ENCODE measurements around the gene SPON2.

The SPON2 gene

DNA sequence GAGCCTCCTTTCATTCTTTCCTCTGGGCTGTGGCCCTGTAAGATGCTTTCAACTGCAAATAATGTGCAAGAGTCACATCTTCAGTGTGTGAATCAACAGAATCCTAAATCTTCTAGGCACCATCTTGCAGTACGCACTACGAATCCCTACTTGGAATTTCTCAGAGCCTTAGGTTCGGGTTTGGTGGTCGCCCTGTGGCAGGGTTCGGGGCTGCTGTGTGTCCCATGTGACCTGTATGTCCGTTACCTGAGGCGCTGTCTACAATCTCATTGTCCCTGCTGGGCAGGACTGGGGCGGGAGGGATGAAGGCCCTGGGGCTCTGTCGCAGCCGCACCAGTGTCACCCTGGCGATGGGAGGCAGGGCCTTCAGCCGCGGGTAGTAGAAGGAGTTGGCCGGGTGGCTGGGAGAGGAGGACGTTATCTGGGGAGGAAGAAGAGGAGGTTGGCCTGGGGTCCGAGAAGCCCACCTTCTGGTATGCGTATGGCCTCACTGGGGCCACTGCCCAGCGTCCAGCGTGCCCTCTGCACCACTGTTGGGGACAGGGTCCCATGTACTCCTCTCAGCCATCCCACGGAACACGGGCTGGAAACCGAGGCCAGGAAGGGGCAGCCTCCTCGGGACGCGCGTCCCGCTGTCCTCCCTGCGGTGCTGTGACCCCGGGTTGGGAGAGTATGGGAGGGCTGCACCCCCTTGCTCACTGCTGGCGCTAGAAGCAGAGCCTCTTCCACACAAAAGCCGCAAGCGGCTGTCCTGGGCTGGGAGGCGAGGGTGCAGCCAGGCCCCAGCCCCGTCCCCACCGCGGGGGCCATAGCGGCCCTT is 2.0 kb downstream of the SPON2 start:
- no peak for DNase-seq

DNA sequence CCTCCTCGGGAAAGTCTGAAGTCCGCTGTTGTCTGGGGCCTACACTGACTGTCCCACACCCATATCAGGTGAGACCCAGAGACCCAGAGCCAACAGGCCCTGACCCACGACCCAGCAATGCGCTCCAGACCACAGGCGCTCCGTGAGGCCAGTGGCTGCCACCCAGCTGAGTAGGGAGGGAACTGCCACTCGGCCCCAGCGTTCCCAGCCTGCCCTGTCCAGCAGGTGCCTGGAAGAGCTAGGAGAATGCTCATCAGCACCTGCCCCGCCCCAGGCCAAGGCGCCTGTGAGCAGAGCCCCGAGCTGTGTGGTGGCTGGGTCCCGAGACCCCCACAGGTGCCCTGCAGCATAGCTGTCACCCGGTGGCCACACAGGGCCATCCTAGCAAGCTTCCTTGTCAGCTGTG is 2.7 kb downstream of the SPON2 start:
- no peak for DNase-seq

GRCh38 chr4:1169171-1169671 is 3.2 kb downstream of the SPON2 start:
- DNase-seq, result no peak

- no peak for DNase-seq
These were observed 3.9 kb downstream of the SPON2 start for GRCh38 chr4:1168191-1169101.

GRCh38 chr4:1167244-1167949 is 5.0 kb downstream of the SPON2 start:
- no peak for DNase-seq

DNA sequence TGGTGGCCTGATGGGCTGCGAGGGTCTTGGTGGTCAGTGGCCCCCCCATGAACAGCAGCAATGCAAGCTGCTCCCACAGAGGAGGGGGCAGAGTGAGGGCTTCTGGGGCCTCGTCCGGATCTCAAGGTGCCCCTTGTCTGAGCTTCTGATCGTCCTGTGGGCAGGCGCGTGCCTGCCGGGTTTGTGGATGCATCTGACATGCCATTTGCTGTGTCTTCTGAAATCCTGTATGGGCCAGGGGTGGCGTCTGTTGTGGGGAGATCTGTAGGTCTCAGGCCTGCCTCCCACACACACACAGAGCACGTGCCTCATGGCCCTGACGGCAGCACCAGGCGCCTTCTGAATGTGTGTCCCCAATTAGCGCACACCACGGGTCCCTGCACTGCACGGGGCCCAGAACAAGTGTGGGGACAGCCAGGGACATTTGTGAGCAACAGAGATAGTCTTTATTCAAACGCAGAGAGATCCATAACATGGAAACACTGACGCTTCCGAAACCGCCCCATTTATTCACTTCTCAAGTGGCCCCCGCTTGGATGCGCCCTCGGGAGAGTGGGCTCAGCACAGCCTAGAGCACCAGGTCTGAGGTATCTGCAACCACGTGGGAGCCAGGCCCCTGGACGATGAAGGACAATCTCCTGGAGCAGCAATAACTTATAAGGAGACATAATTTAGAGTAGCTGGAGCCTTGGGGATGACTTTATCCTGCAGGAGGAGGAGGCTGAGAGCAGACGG is 5.7 kb downstream of the SPON2 start:
- no peak for DNase-seq

DNA sequence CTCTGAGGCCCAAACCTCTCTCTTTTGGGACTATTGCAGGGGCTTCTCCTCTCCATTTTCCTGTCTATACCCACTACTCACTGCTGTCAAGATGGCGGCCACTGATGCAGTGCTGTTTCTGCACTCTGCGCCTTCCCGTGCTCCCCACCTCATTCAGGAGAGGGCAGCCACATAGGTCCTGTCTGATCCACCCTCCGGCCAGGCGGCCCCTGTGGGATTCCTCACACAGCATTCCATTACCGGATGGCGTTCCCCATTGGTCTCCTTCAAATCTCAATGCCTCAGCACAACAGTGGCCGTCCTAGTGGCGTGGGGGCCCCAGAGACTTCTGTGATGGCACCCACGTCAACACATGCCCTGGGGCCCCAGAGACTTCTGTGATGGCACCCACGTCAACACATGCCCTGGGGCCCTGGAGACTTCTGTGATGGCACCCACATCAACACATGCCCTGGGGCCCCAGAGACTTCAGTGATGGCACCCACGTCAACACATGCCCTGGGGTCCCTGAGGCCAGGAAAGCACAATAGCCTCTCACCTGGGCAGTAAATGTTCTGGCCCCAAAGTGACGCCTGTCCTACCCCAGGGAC is 7.3 kb downstream of the SPON2 start:
- no peak for DNase-seq

DNA sequence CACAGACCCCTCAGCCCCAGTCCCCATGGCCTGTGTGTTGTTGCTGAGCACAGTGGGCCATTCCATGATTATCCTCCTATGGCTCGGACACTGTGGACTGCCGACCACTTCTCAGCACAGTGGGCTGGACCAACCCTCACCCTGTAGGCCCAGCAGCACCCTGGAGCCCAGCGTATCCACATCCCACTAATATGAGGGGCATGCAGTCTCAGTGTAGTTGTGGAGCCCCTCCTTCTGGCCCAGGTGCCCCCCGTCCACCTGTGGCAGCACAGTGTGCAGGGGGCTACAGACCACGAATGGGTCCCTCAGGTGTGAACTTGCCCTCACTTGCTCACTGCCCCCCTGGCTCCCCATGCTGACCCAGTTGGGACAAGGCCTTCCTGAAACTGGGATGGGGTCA is 7.9 kb downstream of the SPON2 start:
- DNase-seq, result no peak

DNA sequence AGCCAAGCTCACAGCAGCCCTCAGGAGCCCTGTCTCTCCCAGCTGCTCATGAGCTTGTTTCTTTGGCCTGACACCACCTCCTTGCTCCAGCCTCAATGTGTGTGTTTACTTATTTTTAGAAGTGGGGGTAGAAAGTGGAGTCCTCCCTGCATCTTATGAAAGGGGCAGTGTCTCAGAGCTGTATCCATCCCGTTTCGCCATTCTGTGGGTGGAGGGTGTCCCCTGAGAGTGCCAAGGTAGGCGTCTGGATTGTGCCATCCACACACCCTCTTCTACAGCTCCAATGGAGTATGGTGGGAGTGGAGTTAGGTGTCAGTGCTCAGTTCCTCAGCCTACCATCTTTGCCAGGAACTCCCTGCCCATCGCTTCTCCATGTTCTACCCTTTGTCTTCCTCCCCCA is 8.3 kb downstream of the SPON2 start:
- no peak for DNase-seq

DNA sequence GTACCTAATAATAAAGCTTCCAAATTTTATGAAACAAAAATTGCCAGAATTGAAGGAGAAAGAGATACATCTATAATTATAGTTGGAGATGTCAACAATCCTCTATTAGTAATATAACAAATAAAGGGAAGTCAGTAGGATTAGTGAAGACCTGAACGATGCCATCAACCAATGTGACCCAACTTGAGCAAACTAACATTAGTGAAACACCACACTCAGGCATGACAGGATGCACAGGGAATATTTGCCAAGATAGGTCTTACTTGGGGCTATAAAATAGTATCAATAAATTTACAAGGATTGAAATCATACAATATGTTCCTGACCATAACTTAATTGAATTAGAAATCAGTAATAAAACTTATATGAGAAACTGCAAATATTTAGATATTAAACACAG is 12.0 kb downstream of the SPON2 start:
- no peak for DNase-seq

DNA sequence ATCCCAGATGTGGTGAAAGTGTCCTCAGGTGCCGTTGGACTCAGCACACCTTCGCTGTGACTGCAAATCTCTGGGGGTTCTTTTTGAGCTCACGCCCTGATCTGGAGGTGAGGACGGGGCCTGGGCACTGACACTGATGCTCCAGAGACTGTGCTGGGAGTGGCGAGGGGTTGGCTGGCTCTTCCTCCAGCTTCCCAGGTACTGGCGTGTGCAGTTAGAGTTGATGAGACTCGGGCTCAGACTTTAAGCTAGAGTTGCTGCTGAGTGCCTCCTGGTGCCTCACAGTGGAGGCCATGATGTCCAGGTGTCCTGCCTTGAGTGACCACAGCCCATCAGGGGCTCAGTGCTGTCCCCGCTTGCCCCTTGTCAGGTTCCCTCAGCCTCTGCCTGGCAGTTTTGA is 16.3 kb downstream of the SPON2 start:
- DNase-seq, result no peak

DNA sequence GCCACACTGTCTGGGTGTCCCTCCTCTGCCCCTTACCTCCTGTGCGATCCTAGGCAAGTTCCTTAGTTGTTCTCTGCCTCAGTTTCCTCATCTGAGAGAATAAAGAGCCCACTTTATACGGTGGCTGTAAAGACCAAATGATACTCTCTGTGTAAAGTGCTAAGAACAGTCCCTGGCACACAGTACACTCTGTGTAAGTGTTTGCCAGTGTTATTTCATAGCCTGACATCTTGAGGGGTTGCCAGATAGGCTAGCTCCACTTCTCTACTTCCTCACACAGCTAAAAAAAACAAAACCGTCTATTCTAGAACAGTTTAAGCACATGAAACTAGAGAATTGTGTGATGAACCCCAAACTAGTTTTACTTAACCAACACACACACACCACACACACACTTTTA is 17.1 kb downstream of the SPON2 start:
- DNase-seq, result no peak

- no peak for DNase-seq
These were observed 17.7 kb downstream of the SPON2 start for GRCh38 chr4:1154523-1155182.

- no peak for DNase-seq
These were observed 18.3 kb downstream of the SPON2 start for GRCh38 chr4:1154126-1154522.

- DNase-seq, result no peak
These were observed 18.8 kb downstream of the SPON2 start for GRCh38 chr4:1153567-1154090.

GRCh38 chr4:1152290-1152689 is 20.1 kb downstream of the SPON2 start:
- DNase-seq, result no peak

GRCh38 chr4:1151541-1151940 is 20.8 kb downstream of the SPON2 start:
- DNase-seq, result no peak

- DNase-seq, result no peak
These were observed 21.5 kb downstream of the SPON2 start for GRCh38 chr4:1150875-1151274.

- no peak for DNase-seq
These were observed 32.5 kb downstream of the SPON2 start for GRCh38 chr4:1139860-1140259.

DNA sequence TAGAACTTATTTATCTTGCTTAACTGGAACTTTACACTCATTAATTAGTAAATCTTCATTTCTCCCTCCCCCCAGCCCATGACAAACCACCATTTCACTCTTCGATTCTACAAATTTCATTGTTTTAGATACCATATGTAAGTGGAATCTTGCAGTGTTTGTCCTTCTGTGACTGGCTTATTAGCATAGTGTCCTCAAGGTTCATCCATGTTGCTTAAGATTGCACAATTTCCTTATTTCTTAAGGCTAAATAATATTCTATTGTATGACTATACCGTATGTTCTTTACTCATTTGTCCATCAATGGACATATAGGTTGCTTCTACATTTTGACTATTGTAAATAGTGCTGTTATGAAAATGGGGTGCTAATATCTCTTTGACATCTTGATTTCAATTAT is 34.5 kb downstream of the SPON2 start:
- DNase-seq, result no peak

- DNase-seq, result no peak
These were observed 35.2 kb downstream of the SPON2 start for GRCh38 chr4:1137063-1137776.

Data from GOT3 (cell line).